ENCODE measurements around the gene COL8A1.

The COL8A1 gene

DNA sequence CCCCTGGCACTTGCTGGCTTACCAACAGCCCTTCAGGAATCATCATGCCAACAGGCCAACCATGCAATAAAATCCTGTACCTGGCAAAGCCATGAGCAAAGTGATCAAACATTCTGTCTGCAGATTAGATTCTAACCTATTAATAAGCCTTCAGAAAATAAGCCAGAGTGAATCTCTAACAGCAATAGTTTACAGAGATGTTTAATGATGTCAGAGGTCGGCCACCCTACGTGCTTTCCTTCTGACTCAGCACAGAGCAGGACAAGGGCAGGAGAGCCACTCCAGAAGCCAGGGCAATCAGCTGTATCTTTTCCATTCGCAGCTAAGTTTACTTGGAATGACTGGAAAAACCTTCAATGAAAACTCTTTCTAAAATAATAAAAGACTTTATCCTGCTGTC is 13.1 kb downstream of the COL8A1 start:
- TF ChIP-seq, protein P1, sequence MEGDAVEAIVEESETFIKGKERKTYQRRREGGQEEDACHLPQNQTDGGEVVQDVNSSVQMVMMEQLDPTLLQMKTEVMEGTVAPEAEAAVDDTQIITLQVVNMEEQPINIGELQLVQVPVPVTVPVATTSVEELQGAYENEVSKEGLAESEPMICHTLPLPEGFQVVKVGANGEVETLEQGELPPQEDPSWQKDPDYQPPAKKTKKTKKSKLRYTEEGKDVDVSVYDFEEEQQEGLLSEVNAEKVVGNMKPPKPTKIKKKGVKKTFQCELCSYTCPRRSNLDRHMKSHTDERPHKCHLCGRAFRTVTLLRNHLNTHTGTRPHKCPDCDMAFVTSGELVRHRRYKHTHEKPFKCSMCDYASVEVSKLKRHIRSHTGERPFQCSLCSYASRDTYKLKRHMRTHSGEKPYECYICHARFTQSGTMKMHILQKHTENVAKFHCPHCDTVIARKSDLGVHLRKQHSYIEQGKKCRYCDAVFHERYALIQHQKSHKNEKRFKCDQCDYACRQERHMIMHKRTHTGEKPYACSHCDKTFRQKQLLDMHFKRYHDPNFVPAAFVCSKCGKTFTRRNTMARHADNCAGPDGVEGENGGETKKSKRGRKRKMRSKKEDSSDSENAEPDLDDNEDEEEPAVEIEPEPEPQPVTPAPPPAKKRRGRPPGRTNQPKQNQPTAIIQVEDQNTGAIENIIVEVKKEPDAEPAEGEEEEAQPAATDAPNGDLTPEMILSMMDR (IDR thresholded peaks at IDR 0.05; ENCODE audit: low read depth, low read length, missing control alignments), result no peak
- H3K4me3 ChIP-seq (ENCODE audit: low read depth, low read length), result no peak overlapping the region
- no peak for DNase-seq (ENCODE audit: low read depth)
- in situ Hi-C loops (cut with HindIII; ENCODE audit: low sequenced_read_pairs), result no loop called here

DNA sequence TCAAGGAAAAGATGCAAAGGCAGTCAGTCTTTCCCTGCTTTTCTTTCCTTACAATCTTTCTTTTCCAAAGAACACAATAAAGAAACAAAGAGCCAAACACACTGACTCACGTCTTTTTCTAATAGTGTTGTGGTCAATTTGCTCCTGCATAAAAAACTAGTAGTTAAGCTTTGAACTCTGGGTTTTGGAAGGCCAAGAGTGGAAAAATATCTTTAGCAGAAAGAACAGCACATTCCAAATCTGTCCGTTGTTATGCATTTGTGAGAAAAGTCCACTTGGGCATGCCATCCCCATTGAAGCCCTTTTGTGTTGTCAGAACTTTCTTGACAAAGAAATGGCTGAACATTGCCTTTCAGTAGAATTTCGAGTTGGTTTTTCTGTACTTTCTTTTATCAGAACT is 18.2 kb downstream of the COL8A1 start:
- in situ Hi-C loops (cut with HindIII; ENCODE audit: low sequenced_read_pairs), result no loop called here
- no peak overlapping the region for H3K4me3 ChIP-seq (ENCODE audit: low read depth, low read length)
- no peak for DNase-seq (ENCODE audit: low read depth)
- TF ChIP-seq, protein P1 (IDR thresholded peaks at IDR 0.05; ENCODE audit: low read depth, low read length, missing control alignments), result no peak

DNA sequence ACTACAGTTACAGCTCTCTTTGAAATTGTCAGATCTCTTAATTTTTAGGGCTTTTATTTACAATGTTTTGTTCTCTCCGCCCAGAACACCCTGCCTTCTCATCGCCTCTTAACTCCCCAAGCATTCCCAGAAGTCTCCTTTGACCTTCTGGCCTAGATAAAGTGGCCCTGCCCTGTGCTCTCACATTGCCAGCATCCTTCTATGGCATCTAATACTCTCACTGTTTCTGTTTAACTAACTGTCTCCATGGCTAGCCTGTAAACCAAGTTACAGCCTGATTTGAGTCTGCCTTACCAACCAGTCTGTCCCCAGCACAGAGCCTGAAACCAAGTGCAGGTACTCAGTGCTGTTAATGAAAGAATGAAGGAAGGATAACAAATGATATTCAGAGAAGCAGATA is 19.9 kb downstream of the COL8A1 start:
- H3K4me3 ChIP-seq (ENCODE audit: low read depth, low read length), result no peak overlapping the region
- TF ChIP-seq, protein P1 (IDR thresholded peaks at IDR 0.05; ENCODE audit: low read depth, low read length, missing control alignments), result no peak
- in situ Hi-C loops (cut with HindIII; ENCODE audit: low sequenced_read_pairs), result no loop called here
- DNase-seq (ENCODE audit: low read depth), result no peak

DNA sequence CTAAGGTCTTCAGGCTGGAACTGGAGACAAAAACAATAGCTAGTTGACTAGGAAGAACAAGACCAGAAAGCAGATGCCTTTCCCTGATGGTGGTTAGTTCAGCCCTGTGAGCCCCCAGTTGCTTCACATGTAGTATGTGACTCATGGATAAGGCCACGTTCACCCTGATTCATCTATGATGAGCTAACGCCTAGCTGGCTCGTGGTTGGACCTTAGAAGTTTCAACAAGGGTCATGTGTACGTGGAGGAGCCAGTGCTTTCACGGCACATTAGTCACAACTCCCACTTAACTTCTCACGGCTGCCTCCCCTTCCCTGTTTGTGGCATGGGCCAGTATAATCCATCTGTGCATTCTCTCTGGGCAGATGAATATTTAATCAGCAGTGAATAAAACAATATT is 20.6 kb downstream of the COL8A1 start:
- in situ Hi-C loops (cut with HindIII; ENCODE audit: low sequenced_read_pairs), result no loop called here
- TF ChIP-seq, protein P1 (IDR thresholded peaks at IDR 0.05; ENCODE audit: low read depth, low read length, missing control alignments), result no peak
- H3K4me3 ChIP-seq (ENCODE audit: low read depth, low read length), result no peak overlapping the region
- DNase-seq (ENCODE audit: low read depth), result peak; percentile 93

DNA sequence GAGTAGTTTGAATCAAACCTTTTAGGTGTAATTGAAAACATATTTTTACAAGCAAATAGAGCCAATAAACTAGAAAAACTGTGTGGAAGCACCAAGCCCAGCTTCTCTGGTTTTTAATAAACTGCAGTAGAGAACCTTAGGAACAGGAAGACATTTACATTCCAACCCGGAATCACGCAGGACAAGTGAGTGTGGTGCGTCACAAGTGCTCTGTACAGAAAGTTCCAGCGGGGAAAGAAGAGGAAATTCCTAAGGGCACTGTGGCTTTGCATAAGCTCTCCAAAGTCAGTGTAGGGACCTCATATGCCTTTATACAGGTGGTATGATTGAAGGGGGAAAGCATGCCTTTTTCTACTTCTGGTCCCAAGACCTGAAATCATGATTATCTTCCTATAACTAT is 21.6 kb downstream of the COL8A1 start:
- no peak for DNase-seq (ENCODE audit: low read depth)
- in situ Hi-C loops (cut with HindIII; ENCODE audit: low sequenced_read_pairs), result no loop called here
- H3K4me3 ChIP-seq (ENCODE audit: low read depth, low read length), result no peak overlapping the region
- TF ChIP-seq, protein P1 (IDR thresholded peaks at IDR 0.05; ENCODE audit: low read depth, low read length, missing control alignments), result no peak

DNA sequence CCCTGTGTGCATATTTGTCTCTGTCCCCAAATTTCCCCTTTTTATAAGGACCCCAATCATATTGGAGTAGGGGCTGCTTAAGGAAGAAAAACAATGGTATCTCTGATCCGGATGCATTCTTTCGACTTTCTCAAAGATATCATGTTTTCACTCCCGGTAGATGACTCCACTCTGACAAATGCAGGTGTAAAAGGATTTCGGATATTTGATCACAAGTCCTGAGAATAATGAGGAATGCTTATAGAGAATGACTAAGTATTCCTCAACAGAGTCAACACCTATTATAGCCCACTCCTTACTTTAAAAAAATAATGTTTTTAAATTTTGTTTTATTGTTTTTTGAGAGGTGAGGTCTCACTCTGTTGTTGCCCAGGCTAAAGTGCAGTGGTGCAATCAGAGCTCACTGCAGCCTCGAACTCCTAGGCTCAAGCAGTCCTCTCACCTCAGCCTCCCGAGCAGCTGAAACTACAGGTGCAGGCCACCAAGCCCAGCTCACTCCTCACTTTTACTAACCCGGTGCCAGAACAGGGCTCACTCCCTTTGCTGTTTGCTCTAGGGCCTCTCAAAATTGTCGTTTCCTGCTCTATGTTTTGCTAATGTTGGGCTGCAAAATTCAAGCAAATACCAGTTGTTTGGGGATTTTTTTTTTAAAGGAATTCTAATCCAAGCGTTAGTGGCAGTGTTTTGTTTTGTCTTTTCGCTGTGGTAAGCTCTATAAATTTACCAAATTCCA is 24.6 kb downstream of the COL8A1 start:
- in situ Hi-C loops (cut with HindIII; ENCODE audit: low sequenced_read_pairs), result no loop called here
- no peak for DNase-seq (ENCODE audit: low read depth)
- TF ChIP-seq, protein P1 (IDR thresholded peaks at IDR 0.05; ENCODE audit: low read depth, low read length, missing control alignments), result no peak
- H3K4me3 ChIP-seq (ENCODE audit: low read depth, low read length), result no peak overlapping the region
